BLaER1 treated with 17β-estradiol and CSF1 and Interleukin-3, amounts not matched to agents 10 nM and 100 nM (cell line): Measurements from ENCODE around the gene PLD2.
"Not testable (repeated sequence)": the region's sequence is repeated elsewhere in the genome, so short reads cannot be mapped to it uniquely, and the experiment has no call there.

Source experiments
- H3K27ac ChIP-seq, 11 experiments: shearing (Covaris generic); formaldehyde crosslinking; 2 replicates each; pipeline ENCODE4 v1.8.1; 2022
- H3K27me3 ChIP-seq, 11 experiments: shearing (Covaris generic); formaldehyde crosslinking; 2 replicates each; pipeline ENCODE4 v1.8.1; 2022
- H3K36me3 ChIP-seq, 11 experiments: shearing (Covaris generic); formaldehyde crosslinking; 2 replicates each; pipeline ENCODE4 v1.8.1; 2022
- H3K4me1 ChIP-seq, 10 experiments: shearing (Covaris generic); formaldehyde crosslinking; 2 replicates each; pipeline ENCODE4 v1.8.1; 2022
- H3K4me2 ChIP-seq, 11 experiments: shearing (Covaris generic); formaldehyde crosslinking; 2 replicates each; pipeline ENCODE4 v1.8.1; 2022
- H3K4me3 ChIP-seq, 10 experiments: shearing (Covaris generic); formaldehyde crosslinking; 2 replicates each; pipeline ENCODE4 v1.8.1; 2022
- H3K9ac ChIP-seq, 11 experiments: shearing (Covaris generic); formaldehyde crosslinking; 2 replicates each; pipeline ENCODE4 v1.8.1; 2022
- H3K9me3 ChIP-seq, 11 experiments: shearing (Covaris generic); formaldehyde crosslinking; replicated peaks in 1 of 11; 2 replicates each; pipeline ENCODE4 v1.8.1; 2022
- H4K20me1 ChIP-seq, 11 experiments: shearing (Covaris generic); formaldehyde crosslinking; 2 replicates each; pipeline ENCODE4 v1.8.1; 2022
- Cebpa-rat ChIP-seq, 11 experiments: shearing (Covaris generic); IDR thresholded peaks; 2 replicates each; pipeline ENCODE4 v1.8.1; 2022

Gene PLD2

DNA sequence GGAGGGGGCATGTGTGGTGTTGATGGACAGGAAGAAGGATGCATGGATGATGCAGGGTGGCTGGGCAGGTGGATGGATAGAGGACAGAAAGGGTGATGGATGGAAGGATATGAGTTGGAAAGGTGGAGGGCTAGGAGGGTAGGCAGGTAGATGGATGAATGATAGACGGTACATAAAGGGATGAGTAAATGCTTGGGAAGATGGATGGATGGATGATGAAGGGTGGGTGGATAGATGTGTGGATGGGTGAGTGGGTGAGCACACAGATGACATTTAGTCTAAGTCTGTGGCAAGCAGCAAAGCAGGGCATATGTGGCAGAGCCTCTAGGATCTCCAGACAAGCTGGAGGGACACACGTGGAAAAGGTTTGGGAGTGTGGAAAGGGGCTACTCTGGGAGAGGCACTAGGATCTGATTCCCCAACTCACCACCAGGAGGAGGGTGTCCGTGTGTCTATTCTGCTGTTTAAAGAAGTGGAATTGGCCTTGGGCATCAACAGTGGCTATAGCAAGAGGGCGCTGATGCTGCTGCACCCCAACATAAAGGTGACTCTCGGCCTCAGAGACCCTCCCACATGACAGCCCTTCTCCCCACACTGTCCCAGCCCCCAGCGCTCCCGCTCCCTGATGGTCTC lies 8.2 kb downstream of the PLD2 start:
- peaks cover 17 to 79% (median 33%) of the 10 kb centered on the region in 11 experiments; a peak in 21 of 22 replicates for H3K36me3 ChIP-seq

DNA sequence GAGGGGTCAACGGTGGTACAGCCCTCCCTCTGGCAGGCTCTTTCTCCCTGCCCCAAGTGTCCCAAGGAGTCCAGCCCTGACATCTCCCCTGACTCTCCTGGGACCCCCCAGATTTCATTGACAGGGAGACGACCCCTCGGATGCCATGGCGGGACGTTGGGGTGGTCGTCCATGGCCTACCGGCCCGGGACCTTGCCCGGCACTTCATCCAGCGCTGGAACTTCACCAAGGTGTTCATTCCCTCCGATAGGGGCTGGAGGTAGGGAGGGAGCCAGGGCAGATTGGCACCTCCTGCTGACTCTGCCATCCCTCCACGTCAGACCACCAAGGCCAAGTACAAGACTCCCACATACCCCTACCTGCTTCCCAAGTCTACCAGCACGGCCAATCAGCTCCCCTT lies 9.9 kb downstream of the PLD2 start:
- Histone ChIP-seq H3K27ac (no peak overlapping the region), H3K27me3 (no peaks in the 10 kb centered on the region), H3K9me3 (no peaks in the 10 kb centered on the region), H4K20me1 (0 out of 22 replicates have a peak, but pooled peaks cover 0 to 7% (median 0%) of the 10 kb centered on the region in 11 experiments), H3K4me2 (no peak overlapping the region), H3K9ac (no peak overlapping the region), H3K4me3 (no peak overlapping the region), H3K4me1 (0 out of 20 replicates have a peak, but pooled peaks cover 0 to 2% (median 0%) of the 10 kb centered on the region in 10 experiments), H3K36me3 (peaks cover 17 to 80% (median 33%) of the 10 kb centered on the region in 11 experiments; a peak in 21 of 22 replicates)
- TF ChIP-seq Cebpa-rat (IDR thresholded peaks at IDR 0.05) = no peak

More for the DNA sequence above, 8.2 kb downstream of the PLD2 start:
- Histone ChIP-seq H3K9me3 (no peaks in the 10 kb centered on the region), H3K4me1 (peaks cover 7 to 17% (median 10%) of the 10 kb centered on the region in 10 experiments), H3K4me3 (no peak overlapping the region), H3K9ac (no peak overlapping the region), H4K20me1 (peaks cover 0 to 7% (median 0%) of the 10 kb centered on the region in 11 experiments; a peak in 1 of 22 replicates), H3K27me3 (no peaks in the 10 kb centered on the region), H3K27ac (no peak overlapping the region), H3K4me2 (no peak overlapping the region)
- TF ChIP-seq Cebpa-rat (IDR thresholded peaks at IDR 0.05) = no peak

DNA sequence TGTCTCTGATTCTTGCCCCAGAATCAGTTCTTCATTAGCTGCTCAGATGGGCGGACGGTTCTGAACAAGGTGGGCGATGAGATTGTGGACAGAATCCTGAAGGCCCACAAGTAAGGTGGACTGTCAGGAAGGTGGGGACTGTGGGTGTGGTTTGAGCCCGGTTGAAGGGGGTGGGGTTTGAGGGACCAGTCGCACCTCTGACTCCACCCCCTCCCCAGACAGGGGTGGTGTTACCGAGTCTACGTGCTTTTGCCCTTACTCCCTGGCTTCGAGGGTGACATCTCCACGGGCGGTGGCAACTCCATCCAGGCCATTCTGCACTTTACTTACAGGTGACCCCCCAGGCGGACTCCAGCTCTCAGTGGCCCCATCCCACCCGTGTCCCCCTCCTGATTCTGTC lies 11.3 kb downstream of the PLD2 start:
- peaks cover 17 to 93% (median 39%) of the 10 kb centered on the region in 11 experiments; a peak in 21 of 22 replicates for H3K36me3 ChIP-seq
- no peak overlapping the region for H3K4me3 ChIP-seq
- H4K20me1 ChIP-seq = peaks cover 0 to 9% (median 0%) of the 10 kb centered on the region in 11 experiments; a peak in 1 of 22 replicates
- no peaks in the 10 kb centered on the region for H3K4me1 ChIP-seq
- H3K9me3 ChIP-seq = no peaks in the 10 kb centered on the region
- H3K27me3 ChIP-seq = no peaks in the 10 kb centered on the region
- no peak overlapping the region for H3K27ac ChIP-seq
- TF ChIP-seq Cebpa-rat (IDR thresholded peaks at IDR 0.05) = no peak
- no peak overlapping the region for H3K9ac ChIP-seq
- no peak overlapping the region for H3K4me2 ChIP-seq

DNA sequence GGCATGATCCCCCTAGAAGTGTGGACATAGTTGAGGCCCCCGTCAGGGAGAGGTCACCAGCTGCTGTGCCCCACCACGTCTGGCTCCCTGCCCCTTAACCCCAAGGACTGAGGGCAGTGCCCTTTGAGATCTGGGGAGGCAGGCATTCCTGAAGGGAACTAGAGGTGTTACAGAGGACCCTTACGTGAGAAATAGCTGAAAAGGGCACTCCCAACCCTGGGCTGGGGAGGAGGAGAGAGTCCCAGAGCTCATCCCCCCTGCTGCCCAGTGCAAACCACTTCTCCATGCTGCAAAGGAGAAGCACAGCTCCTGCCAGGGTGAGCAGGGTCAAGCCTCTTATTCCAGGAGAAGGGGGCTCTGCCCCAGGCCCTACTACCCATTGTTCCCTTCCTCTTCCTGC lies 15.9 kb downstream of the PLD2 start:
- Histone ChIP-seq H3K27me3 (no peaks in the 10 kb centered on the region), H3K9ac (no peak overlapping the region), H4K20me1 (peaks cover 0 to 9% (median 0%) of the 10 kb centered on the region in 11 experiments; a peak in 2 of 22 replicates), H3K4me2 (no peak overlapping the region), H3K4me1 (no peaks in the 10 kb centered on the region; a peak in 2 of 20 replicates), H3K4me3 (no peak overlapping the region), H3K9me3 (no peaks in the 10 kb centered on the region), H3K36me3 (peaks cover 0 to 60% (median 15%) of the 10 kb centered on the region in 11 experiments; a peak in 17 of 22 replicates), H3K27ac (no peak overlapping the region; a peak in 1 of 22 replicates)
- TF ChIP-seq Cebpa-rat (IDR thresholded peaks at IDR 0.05) = no peak

DNA sequence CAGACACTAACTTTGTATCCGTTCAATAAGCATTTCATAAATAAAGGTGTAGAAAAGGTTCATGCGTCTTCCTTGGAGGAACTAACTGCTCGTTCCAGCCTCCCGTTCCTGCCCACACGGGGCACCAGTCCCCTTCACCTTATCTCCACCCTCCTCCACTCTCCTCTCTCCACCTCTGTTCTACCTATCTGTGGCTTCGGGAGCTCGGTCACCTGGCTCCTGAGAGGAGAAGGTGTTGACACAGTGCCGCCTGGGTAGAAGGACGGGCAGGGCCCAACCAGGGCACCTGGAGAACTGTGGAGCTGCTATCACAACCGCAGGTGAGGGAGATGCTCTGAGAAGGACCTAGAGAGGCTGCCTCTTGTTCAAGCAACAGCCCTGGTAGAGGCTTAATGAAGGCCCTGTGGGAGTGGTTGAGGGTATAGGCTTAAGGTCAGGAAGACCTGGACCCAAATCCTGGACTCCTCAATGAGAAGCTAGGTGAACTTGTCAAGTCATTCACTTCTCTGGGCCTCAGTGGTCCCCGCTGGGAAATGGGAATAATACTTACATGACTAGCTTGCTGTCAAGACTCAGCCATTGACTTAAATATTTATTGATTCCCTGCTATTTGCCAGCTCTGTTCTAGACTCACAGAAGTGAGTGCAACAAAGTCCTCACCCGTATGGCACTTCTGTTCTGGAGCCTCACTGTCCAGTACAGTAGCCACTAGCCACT lies 16.6 kb downstream of the PLD2 start:
- Histone ChIP-seq H4K20me1 (peaks cover 0 to 9% (median 0%) of the 10 kb centered on the region in 11 experiments; a peak in 2 of 22 replicates), H3K27me3 (no peaks in the 10 kb centered on the region), H3K9ac (no peak overlapping the region), H3K4me1 (no peaks in the 10 kb centered on the region; a peak in 2 of 20 replicates), H3K36me3 (peaks cover 0 to 54% (median 15%) of the 10 kb centered on the region in 11 experiments; a peak in 17 of 22 replicates), H3K9me3 (no peaks in the 10 kb centered on the region), H3K4me2 (no peak overlapping the region), H3K4me3 (no peak overlapping the region), H3K27ac (no peak overlapping the region; a peak in 1 of 22 replicates)
- no peak for TF ChIP-seq Cebpa-rat (IDR thresholded peaks at IDR 0.05)

DNA sequence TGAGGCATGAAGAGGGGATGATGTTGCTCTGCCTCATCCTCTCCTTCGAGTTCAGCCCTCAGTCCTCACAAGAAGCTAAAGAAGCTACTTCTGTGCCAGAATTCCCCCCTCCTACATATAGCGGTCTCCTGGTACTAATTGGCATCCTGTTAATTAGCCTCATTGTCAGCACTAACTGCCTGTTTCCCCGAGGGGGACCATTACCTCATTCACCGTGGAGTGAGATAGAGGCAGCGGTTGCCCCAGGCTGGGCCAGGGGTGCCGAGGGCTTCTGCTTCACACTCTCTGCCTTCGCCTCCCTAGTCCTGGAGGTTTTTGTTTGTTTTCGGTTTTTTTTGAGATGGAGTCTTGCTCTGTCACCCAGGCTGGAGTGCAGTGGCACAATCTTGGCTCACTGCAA lies 20.4 kb downstream of the PLD2 start:
- Histone ChIP-seq H4K20me1 (peaks cover 0 to 9% (median 0%) of the 10 kb centered on the region in 11 experiments; a peak in 2 of 22 replicates), H3K4me2 (no peak overlapping the region), H3K27me3 (no peaks in the 10 kb centered on the region), H3K36me3 (peaks cover 0 to 16% (median 12%) of the 10 kb centered on the region in 11 experiments; a peak in 12 of 22 replicates), H3K4me3 (no peak overlapping the region), H3K4me1 (no peaks in the 10 kb centered on the region; a peak in 2 of 20 replicates), H3K9ac (no peak overlapping the region; a peak in 1 of 22 replicates), H3K27ac (no peak overlapping the region), H3K9me3 (no peaks in the 10 kb centered on the region)
- TF ChIP-seq Cebpa-rat (IDR thresholded peaks at IDR 0.05) = no peak

DNA sequence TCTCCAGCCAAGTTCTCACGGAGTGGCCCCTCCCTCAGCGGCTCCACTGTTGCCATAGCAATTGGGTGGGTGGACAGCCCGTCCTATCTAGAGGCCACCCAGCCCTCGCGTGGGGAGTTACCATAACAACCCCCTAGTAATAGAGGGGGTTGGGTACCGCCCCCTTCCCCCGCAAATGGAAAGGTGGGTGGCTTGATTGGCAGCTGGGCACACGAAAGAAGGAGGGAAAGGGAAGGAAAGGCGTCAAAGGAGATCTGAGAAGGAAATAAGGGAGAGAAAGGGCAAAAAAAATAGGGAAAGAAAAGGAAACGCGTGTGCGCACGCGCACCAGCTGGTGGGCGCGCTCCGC lies 25.9 kb downstream of the PLD2 start:
- not testable (repeated sequence) for H3K9me3 ChIP-seq, H3K27me3 ChIP-seq
- Histone ChIP-seq H3K4me1 (peaks cover 26 to 29% (median 27%) of the 10 kb centered on the region in 10 experiments), H4K20me1 (peaks cover 32 to 41% (median 37%) of the 10 kb centered on the region in 11 experiments; a peak in 19 of 22 replicates), H3K4me2 (peak overlapping the region; percentile 80 to 100 (median 98); a peak in 20 of 22 replicates), H3K9ac (peak overlapping the region; percentile 85 to 93 (median 88)), H3K27ac (peak overlapping the region; percentile 75 to 89 (median 82); a peak in 20 of 22 replicates), H3K4me3 (peak overlapping the region; percentile 83 to 99 (median 92)), H3K36me3 (peaks cover 2 to 16% (median 5%) of the 10 kb centered on the region in 11 experiments; a peak in 11 of 22 replicates)

DNA sequence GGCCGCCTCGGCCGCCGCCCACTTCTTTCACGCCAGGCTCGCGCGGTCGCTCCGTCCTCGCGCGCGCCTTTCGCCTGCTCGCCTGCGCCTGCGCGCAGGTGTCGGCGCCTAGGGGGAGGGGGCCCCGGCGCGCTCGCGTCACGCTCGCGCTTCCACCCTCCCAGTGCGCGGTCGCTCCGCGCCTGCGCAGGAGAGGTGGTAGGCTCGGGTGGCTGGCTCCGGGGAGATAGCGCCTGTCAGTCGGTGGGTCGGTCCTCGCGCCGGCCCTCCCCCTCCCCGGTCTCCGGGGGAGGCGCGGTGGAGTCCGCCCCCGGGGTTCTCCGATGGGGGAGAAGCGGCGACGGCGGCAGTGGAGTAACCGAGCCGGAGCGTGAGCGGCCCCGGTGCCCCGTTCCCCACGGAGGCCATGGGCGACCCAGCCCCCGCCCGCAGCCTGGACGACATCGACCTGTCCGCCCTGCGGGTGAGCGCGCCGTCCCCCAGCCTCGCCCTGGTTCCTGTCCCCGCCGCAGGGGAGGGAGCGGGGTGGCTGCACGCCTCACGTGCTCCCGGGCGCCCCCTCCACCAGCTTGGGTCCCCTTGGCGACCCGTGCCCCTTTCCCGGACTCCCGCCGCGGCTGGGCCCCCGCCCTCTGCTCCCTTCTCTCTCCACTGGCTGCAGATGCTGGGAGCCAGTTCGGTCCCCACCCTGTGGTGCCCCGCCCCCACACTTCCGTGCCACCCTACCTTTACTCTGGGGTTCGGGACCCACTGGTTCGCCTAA lies 26.4 kb downstream of the PLD2 start, which contains the start of gene MINK1:
Gene MINK1, plus strand, starts transcription at position 163 of the 763 bp plus-strand sequence. Its CDS starts 244 bp downstream, at position 407.
- H3K27ac ChIP-seq = peak within 1 kb of the TSS; percentile 75 to 89 (median 82)
- no peaks in the 10 kb centered on the region for H3K9me3 ChIP-seq
- peak within 1 kb of the TSS; percentile 80 to 100 (median 98) for H3K4me2 ChIP-seq
- H3K36me3 ChIP-seq = peaks cover 6 to 22% (median 10%) of the 10 kb centered on the region in 11 experiments; a peak in 14 of 22 replicates
- H3K27me3 ChIP-seq = no peaks in the 10 kb centered on the region
- H3K4me1 ChIP-seq = peaks cover 26 to 34% (median 28%) of the 10 kb centered on the region in 10 experiments
- peak within 1 kb of the TSS; percentile 85 to 93 (median 88) for H3K9ac ChIP-seq
- H3K4me3 ChIP-seq = peak within 1 kb of the TSS; percentile 83 to 99 (median 92)
- H4K20me1 ChIP-seq = peaks cover 37 to 46% (median 42%) of the 10 kb centered on the region in 11 experiments; a peak in 19 of 22 replicates
- no peak for TF ChIP-seq Cebpa-rat (IDR thresholded peaks at IDR 0.05)
